ENCODE measurements around the gene DHRS12. TPM values are rescaled to one million over a fixed set of nuclear protein-coding genes. Genes with fewer than 3 reads are reported as not detected.

Gene DHRS12
- total and polyA plus RNA-seq, 10 donors: 11.3 to 22.8 (median 16.9) TPM

GRCh38 chr13:51727634-51728274, 76.2 kb downstream of the DHRS12 start:
- intact Hi-C loops (cut with DNase I; ENCODE audit: low total_unique reads): loop anchor here (10.0 kb wide), 1 partner anchor 63 kb away; no protein-coding TSS in a partner anchor

GRCh38 chr13:51726446-51727193, 77.3 kb downstream of the DHRS12 start:
- Histone ChIP-seq H3K27ac (no peak overlapping the region), H3K4me1 (peaks cover 0 to 22% (median 8%) of the 10 kb centered on the region in 6 donors), H3K27me3 (replicated peaks in 1 of 7) (no peaks in the 10 kb centered on the region), H3K9me3 (no peaks in the 10 kb centered on the region), H3K4me3 (no peak overlapping the region), H3K36me3 (peaks cover 0 to 57% (median 7%) of the 10 kb centered on the region in 6 donors)
- intact Hi-C loops (cut with DNase I; ENCODE audit: low total_unique reads): loop anchor here (10.0 kb wide), 1 partner anchor 62 kb away; no protein-coding TSS in a partner anchor
- DNase-seq: no peak
- 75 to 96% (median 93%) methylated on average over 3 of the region's 3 CpGs for WGBS, 5 donors
- TF ChIP-seq CTCF (IDR thresholded peaks at IDR 0.05 in 8 of 11, conservative IDR thresholded peaks at IDR 0.05 in 3 of 11): no peak
- TF ChIP-seq POLR2A (IDR thresholded peaks at IDR 0.05): no peak
- TF ChIP-seq POLR2AphosphoS5 (IDR thresholded peaks at IDR 0.05): no peak

More at GRCh38 chr13:51727634-51728274, 76.2 kb downstream of the DHRS12 start:
- Histone ChIP-seq H3K27ac (no peak overlapping the region), H3K27me3 (replicated peaks in 1 of 7) (no peaks in the 10 kb centered on the region), H3K4me1 (peaks cover 0 to 32% (median 12%) of the 10 kb centered on the region in 6 donors), H3K4me3 (no peak overlapping the region), H3K9me3 (no peaks in the 10 kb centered on the region), H3K36me3 (peaks cover 0 to 55% (median 7%) of the 10 kb centered on the region in 6 donors)
- DNase-seq: no peak
- TF ChIP-seq POLR2A (IDR thresholded peaks at IDR 0.05) (no peak), CTCF (IDR thresholded peaks at IDR 0.05 in 8 of 11, conservative IDR thresholded peaks at IDR 0.05 in 3 of 11) (no peak), POLR2AphosphoS5 (IDR thresholded peaks at IDR 0.05) (no peak)
- WGBS, 5 donors: 87 to 92% (median 91%) methylated on average over 8 of the region's 8 CpGs

GRCh38 chr13:51724721-51725120, 79.2 kb downstream of the DHRS12 start:
- Histone ChIP-seq H3K27ac (no peak overlapping the region), H3K4me1 (peaks cover 0 to 9% (median 0%) of the 10 kb centered on the region in 6 donors), H3K9me3 (no peaks in the 10 kb centered on the region), H3K4me3 (no peak overlapping the region), H3K27me3 (replicated peaks in 1 of 7) (no peaks in the 10 kb centered on the region), H3K36me3 (peaks cover 0 to 59% (median 7%) of the 10 kb centered on the region in 6 donors)
- no peak for DNase-seq
- intact Hi-C loops (cut with DNase I; ENCODE audit: low total_unique reads): loop anchor here (10.0 kb wide), 1 partner anchor 60 kb away; no protein-coding TSS in a partner anchor
- TF ChIP-seq POLR2A (IDR thresholded peaks at IDR 0.05): no peak
- no peak for TF ChIP-seq POLR2AphosphoS5 (IDR thresholded peaks at IDR 0.05)
- no peak for TF ChIP-seq CTCF (IDR thresholded peaks at IDR 0.05 in 8 of 11, conservative IDR thresholded peaks at IDR 0.05 in 3 of 11)

- no peaks in the 10 kb centered on the region for H3K9me3 ChIP-seq
- H3K27me3 ChIP-seq (replicated peaks in 1 of 7): no peaks in the 10 kb centered on the region
- no peak for DNase-seq
- no peak for TF ChIP-seq POLR2AphosphoS5 (IDR thresholded peaks at IDR 0.05)
- peaks cover 0 to 60% (median 7%) of the 10 kb centered on the region in 6 donors for H3K36me3 ChIP-seq
- H3K27ac ChIP-seq: no peak overlapping the region
- no peak overlapping the region for H3K4me3 ChIP-seq
- intact Hi-C loops (cut with DNase I; ENCODE audit: low total_unique reads): loop anchor here (10.0 kb wide), 1 partner anchor 59 kb away; no protein-coding TSS in a partner anchor
- WGBS, 5 donors: 93 to 98% (median 95%) methylated on average over 6 of the region's 6 CpGs
- peaks cover 0 to 4% (median 0%) of the 10 kb centered on the region in 6 donors for H3K4me1 ChIP-seq
Observed at GRCh38 chr13:51723529-51723928, 80.4 kb downstream of the DHRS12 start.

Measured in spleen (tissue), 11 donors.